Right renal pelvis (tissue), 4 donors: ENCODE measurements around the gene KRTAP4-12. TPM values are rescaled to one million over a fixed set of nuclear protein-coding genes. Genes with fewer than 3 reads are reported as not detected.
"Not testable (repeated sequence)": the region's sequence is repeated elsewhere in the genome, so short reads cannot be mapped to it uniquely, and the experiment has no call there.

Experiments used
- DNase-seq, 4 donors: peaks; one replicate each; pipeline ENCODE4 v3.0.0-alpha.2; 2013; ENCODE audit warnings: low read depth in 4 of 4, low spot score in 3 of 4, missing footprints in 1 of 4
- polyA plus RNA-seq, 4 donors: library from polyadenylated mRNA; unstranded; fragments of 120-200 nt; gene quantifications; one replicate each; pipeline ENCODE4 v1.2.1, GENCODE V29; 2013; ENCODE audit not compliant: insufficient read length in 4 of 4

KRTAP4-12 gene
- polyA plus RNA-seq, 4 donors, result not detected

DNA sequence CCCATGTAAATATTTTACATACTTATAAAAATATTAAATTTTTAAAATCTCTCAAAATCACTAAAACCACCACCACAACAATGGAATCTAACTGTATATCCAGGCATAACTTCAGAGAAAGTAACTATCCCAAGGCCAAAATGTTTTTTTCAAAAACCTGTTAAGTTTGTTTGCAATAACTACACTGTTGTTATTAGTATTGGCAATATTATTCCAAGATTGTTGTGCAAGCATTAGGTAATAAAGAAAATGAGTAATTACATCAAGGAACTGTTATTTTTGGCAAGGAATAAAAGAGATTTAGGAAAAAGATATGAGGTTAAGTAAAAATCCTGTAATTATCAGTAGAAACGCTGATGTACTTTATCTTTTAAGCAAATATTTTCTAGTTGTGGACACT lies 3.4 kb upstream of the KRTAP4-12 start:
- no peak for DNase-seq

DNA sequence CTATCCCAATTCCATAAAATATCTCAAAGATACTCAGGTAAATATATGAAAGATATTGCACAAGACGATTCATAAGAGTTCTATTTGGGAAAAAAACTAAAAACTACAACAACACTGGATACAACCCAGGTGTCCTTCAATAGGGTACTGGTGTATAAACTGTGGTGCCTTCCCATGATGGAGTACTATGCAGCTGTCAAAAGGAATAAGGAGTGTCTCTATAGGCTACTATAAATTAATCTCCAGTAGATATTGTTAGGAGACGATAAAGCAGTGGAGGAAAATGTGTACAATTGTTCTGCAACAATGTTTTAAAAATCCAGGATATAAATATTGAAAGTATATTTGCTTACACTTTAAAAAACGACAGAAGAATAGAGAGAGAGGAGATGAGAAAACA lies 2.4 kb upstream of the KRTAP4-12 start:
- DNase-seq, result no peak

DNA sequence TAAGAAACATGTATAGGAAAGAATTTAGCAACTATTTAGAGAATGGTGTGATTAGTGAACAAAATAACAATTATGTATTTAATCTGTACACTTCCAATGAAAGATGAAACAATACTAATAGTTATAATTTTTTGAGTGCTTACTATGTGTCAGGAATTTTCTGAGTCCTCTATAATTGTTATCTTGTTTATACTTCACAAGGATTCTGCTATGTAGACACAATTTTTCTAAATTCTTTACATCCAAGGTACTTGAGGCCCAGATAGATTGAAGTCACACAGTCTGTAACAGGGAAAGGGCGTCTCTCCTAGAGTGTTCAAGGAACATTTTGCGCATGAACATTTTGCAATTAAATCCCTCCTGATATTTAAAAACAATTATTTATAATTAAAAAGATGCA lies 1.1 kb upstream of the KRTAP4-12 start:
- DNase-seq, result no peak

DNA sequence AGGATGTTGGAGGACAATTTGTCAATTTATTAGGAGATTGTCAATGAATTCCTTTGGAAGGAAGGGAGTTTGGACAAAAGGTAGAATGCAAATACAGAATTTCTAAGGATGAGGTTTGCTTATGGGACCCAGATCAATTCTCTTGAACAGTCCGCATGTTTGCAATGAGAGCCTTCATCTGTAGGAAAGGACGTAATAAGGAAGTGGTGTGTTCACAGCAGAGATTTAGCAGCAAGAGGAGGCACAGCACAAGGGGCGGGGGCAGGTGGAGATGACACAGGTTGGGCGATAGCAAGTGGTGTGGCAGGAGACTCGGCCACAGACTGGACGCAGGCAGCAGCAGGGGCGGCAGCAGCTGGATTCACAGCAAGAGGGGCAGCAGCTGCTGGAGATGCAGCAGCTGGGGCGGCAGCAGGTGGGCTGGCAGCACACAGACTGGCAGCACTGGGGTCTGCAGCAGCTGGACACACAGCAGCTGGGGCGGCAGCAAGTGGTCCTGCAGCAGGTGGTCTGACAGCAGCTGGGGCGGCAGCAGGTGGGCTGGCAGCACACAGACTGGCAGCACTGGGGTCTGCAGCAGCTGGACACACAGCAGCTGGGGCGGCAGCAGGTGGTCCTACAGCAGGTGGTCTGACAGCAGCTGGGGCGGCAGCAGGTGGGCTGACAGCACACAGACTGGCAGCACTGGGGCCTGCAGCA lies 541 bp downstream of the KRTAP4-12 start:
- not testable (repeated sequence) for DNase-seq

DNA sequence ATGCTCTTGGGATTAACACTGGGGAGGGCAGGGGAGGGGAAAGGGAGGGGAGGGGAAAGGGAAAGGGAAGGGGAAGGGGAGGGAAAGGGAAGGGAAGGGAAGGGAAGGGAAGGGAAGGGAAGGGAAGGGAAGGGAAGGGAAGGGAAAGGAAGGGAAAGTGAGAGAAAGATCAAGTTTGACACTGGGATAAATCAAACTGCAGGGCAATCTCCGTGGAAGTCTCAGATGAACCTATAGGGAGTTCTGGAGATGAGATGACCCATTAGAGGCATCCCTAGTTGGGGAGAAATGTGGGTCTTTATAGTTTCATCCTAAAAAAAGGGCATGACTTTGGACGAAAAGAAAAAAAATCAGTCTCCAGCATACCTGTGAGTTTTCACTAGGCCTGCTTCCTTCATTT lies 2.2 kb downstream of the KRTAP4-12 start:
- no peak for DNase-seq

DNA sequence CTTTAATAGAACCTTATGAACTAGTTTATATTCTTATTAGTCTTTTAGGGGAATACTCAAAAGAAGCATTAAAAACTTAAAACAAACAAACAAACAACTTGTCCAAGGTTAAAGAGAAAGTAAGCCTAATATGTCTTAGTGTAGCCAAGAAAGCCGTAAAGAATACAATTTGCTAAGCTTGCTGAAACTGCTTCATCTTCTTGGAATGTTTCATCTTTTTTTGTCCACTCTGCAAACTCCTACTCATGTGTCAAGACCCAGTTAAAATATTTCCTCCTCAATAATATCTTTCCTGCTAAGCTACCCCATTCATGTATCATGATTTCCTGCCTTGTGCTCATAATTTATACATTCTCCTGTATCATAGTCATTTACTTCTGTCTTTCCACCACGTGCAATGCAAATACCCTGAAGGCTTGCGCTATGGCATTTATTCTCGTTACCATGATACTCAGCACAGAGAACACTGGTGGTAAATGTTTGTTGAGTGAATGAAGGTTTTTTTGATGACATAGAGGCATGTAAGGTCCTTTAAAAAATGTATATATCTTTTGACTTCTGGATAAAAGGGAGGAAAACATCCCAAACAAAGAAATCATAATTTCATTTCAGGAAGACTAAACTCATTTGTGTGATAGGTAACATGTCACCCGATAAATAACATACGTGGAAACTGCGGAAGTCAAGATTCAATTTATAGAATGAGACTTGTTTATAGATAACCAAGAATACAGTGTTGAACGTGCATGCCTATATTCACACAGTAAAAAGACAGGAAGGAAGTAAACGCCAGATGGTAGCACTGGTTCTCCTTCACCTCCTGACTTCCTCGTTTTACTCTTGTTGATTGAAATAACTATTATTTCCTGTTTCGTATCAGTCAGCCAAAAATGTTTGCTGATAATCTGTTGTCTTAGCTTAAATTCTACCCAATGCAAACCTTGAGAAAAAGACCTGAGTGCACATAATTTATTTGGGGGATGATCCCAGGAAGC lies 4.0 kb downstream of the KRTAP4-12 start:
- DNase-seq, result not testable (repeated sequence)

DNA sequence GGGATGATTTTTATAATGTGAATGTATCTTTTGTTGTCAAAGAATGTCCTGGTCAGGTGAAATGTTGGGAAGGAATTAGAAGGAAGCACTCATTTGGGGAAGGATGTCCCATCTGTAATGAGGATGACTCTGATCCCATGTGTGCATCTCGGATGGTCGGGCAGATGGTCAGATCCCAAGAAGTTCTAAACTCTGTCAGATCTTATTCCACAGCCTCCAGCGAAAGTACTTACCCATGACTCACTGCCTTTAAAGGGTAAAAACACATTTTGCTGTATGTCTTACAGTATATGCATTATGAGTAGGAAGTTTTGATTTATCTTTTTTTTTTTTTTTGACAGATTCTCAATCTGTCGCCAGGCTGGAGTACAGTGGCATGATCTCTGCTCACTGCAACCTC lies 5.3 kb downstream of the KRTAP4-12 start:
- DNase-seq, result no peak

DNA sequence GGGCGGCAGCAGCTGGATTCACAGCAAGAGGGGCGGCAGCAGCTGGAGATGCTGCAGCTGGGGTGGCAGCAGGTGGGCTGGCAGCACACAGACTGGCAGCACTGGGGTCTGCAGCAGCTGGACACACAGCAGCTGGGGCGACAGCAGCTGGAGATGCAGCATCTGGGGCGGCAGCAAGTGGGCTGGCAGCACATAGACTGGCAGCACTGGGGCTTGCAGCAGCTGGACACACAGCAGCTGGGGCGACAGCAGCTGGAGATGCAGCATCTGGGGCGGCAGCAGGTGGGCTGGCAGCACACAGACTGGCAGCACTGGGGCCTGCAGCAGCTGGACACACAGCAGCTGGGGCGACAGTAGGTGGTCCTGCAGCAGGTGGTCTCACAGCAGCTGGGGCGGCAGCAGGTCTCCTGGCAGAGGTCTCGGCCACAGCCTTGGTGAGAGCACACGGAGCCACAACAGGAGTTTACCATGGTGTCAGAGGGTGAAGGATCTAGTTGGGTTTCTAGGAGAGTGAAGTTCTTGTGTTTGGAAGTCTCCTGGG lies 6.1 kb downstream of the KRTAP4-12 start, which contains the start of gene KRTAP4-11:
Gene KRTAP4-11, minus strand, starts transcription at position 528 of the 541 bp plus-strand sequence. Its CDS starts 58 bp downstream, at position 470.
- not testable (repeated sequence) for DNase-seq

DNA sequence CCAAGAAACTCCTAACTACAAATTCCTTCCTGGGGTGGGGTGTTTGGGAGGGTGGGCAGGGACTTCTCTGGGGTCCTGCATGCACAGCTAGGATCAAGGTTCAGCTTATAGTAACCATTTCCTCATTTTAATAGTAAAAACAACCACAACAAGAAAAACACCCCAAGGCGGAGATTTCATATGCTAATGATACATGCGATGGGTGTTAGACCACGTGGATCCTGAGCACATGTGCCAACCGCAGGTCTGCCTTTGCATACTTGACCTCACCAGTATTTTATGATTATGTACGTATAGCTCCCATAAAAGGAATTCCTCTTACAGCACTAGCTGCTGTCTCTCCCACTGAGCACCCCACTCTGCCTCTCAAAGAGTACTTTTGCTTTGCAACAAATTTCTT lies 7.7 kb downstream of the KRTAP4-12 start:
- no peak for DNase-seq

DNA sequence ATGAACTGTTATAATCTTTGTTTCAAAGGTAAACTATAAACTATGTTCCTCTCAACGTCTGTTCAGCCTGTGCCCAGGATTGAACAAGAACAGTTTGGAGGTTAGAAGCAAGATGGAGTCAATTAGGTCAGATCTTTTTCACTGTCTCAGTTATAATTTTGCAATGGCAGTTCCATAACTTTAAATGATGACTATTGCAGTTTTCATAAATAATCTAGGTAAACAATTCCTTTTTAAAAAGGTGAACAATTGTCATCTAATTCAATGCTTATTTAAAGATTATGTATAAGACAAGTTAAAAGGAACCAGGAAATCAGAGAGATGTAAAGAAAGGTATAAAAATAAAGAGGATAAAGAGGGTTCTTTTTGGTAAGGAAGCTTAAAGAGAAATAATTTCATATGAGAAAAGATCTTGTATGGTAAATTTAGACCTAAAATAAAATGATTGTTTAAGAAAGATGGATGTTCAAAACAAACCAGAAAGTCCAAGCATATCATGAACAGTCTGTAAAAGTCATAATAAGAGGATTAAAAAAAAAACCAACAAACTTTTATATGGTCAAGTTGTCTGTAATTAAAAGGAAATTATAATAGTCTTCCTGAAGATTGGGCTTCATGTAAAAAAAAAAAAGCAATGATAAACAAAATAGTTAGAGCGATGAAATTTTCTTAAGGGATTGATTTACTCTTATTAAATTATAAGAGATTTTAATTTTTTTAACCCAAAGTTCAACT lies 12.7 kb downstream of the KRTAP4-12 start:
- DNase-seq, result no peak

DNA sequence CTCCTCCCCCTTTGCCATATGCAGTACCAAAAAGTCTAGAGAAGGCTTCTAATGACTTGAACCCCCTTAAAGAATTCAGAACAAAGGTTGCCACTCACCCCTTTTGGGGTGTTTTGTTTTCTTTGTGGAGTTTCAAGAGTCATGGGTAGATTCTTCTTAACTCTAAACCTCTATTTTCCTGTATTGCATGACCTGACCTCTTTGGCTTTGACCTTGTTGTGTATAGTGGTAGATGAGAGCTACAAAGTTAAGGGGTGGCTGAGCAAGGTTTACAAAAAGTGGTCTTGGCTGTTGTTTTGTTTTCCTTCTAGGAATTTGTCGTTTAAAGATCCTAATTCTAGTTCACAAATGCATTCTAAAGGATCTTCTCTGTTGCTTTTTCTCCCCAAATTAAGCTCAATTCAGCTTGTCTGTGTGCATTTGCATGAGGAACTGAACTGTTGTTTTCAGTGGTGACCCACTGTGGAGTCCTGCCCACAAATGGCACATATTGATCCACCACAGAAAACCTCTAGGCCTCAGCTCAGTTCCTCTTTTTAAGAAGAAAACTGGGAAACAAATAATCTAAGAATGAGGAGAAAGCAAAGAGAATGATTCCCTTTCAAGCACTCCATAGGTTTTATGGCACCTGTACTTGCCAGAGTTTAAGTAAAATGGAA lies 15.1 kb downstream of the KRTAP4-12 start:
- DNase-seq, result not testable (repeated sequence)

DNA sequence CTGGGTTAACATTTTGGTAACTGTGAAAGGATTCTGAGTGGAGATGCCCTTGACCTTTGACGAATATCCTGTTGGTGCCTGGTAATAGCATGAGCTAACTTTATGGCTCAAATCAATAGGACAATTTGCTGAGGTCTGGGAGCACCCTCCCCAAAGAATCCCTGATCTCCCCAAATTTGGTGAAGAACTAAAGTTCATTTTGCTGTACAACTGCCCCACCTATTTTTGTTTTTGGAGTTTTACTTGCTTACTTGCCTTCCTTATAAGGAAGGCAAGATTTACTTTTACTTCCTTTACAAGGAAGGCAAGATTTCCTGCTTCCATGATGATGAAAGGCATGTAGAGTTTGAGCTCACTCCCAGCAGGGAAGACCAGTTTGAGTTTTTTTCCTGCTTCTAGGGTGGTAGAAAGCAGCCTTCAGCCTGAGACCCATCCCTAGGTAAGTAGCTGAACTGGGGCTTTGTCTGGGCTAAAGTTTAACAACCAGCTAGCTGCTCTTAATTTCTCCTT lies 16.0 kb downstream of the KRTAP4-12 start:
- DNase-seq, result no peak

DNA sequence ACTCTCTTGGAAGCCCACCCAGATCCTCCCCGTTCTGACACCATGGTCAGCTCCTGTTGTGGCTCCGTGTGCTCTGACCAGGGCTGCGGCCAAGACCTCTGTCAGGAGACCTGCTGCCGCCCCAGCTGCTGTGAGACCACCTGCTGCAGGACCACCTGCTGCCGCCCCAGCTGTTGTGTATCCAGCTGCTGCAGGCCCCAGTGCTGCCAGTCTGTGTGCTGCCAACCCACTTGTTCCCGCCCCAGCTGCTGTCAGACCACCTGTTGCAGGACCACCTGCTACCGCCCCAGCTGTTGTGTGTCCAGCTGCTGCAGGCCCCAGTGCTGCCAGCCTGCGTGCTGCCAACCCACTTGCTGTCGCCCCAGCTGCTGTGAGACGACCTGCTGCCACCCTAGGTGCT lies 18.6 kb downstream of the KRTAP4-12 start, which contains the start of gene KRTAP4-9:
Gene KRTAP4-9, plus strand, starts transcription at position 43 of the 400 bp plus-strand sequence. Its CDS starts 0 bp downstream, at position 43.
- DNase-seq, result not testable (repeated sequence)

DNA sequence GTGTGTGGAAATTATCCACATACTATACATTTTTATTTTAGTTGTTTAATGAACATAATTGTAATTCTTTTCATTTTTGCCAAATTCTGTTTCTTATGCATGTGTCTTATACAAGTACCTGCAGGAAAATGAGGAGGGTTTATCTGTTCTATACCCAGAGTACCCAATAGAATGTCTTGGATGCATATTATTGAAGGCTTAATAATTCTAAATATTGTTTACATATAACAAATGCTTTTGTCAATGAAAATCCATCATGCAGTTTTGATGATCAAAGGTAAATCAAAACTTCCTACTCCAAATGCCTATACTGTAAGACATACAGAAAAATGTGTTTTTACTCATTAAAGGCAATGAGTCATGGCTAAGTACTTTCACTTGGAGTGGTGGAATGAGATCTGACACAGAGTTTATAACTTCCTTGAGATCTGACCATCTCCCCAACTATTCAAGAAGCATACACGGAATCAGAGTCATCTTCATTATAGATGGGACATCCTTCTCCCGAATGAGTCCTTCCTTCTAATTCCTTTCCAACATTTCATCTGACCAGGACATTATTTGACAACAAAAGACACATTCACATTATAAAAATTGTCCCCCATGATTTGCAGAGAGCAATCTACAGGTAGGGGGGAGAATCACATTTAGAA lies 19.5 kb downstream of the KRTAP4-12 start:
- not testable (repeated sequence) for DNase-seq

DNA sequence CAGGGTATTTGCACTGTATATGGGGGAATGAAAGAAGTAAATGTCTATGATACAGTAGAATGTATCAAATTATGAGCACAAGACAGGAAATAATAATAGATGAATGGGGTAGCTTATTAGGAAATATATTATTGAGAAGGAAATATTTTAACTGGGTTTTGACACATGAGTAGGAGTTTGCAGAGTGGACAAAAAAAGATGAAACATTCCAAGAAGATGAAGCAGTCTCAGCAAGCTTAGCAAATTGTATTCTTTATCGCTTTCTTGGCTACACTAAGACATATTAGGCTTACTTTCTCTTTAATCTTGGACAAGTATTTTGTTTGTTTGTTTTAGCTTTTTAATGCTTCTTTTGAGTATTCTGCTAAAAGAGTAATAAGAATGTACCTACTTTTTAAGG lies 20.1 kb downstream of the KRTAP4-12 start:
- no peak for DNase-seq

DNA sequence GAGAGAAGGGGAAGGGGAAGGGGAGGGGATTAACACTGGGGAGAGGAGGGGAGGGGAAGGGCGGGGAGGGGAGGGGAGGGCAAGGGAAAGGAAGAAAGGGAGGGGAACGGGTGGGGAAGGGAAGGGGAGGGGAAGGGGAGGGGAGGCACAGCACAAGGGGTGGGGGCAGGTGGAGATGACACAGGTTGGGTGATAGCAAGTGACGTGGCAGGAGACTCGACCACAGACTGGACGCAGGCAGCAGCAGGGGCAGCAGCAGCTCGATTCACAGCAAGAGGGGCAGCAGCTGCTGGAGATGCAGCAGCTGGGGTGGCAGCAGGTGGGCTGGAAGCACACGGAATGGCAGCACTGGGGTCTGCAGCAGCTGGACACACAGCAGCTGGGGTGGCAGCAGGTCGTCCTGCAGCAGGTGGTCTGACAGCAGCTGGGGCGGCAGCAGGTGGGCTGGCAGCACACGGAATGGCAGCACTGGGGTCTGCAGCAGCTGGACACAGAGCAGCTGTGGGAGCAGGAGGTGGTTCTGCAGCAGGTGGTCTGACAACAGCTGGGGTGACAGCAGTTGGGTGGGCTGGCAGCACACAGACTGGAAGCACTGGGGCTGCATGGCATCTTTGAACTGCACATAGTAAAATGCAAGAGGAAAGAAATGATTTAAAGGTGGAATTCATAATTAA lies 22.3 kb downstream of the KRTAP4-12 start, which contains the start of gene KRTAP4-16:
Gene KRTAP4-16, minus strand, starts transcription at position 624 of the 674 bp plus-strand sequence. Its CDS starts 0 bp downstream, at position 624.
- DNase-seq, result no peak

DNA sequence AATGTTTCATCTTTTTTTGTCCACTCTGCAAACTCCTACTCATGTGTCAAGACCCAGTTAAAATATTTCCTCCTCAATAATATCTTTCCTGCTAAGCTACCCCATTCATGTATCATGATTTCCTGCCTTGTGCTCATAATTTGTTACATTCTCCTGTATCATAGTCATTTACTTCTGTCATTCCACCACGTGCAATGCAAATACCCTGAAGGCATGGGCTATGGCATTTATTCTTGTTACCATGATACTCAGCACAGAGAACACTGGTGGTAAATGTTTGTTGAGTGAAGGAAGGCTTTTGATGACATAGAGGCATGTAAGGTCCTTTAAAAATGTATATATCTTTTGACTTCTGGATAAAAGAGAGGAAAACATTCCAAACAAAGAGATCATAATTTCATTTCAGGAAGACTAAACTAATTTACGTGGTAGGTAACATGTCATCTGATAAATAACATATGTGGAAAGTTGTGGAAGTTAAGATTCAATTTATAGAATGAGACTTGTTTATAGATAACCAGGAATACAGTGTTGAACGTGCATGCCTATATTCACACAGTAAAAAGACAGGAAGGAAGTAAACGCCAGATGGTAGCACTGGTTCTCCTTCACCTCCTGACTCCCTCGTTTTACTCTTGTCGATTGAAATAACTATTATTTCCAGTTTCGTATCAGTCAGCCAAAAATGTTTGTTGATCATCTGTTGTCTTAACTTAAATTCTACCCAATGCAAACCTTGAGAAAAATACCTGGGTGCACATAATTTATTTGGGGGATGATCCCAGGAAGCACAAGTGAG lies 24.1 kb downstream of the KRTAP4-12 start:
- DNase-seq, result not testable (repeated sequence)

DNA sequence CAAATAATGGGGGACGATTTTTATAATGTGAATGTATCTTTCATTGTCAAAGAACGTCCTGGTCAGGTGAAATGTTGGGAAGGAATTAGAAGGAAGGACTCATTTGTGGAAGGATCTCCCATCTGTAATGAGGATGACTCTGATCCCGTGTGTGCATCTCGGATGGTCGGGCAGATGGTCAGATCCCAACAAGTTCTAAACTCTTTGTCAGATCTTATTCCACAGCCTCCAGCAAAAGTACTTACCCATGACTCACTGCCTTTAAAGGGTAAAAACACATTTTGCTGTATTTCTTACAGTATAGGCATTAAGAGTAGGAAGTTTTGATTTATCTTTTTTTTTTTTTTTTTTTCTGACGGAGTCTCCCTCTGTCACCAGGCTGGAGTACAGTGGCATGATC lies 25.5 kb downstream of the KRTAP4-12 start:
- no peak for DNase-seq
